Muscle of leg (tissue), 11 donors: ENCODE results near the gene HSPBAP1. TPM values are rescaled to one million over a fixed set of nuclear protein-coding genes. Genes with fewer than 3 reads are reported as not detected.

Source experiments
- DNase-seq: peaks from one replicate; pipeline ENCODE4 v3.0.0; 2013
- H3K27ac ChIP-seq: one replicate; pipeline ENCODE4 v1.5.1; 2013; ENCODE audit warnings: mild to moderate bottlenecking, low read length, control low read depth
- H3K27me3 ChIP-seq: one replicate; pipeline ENCODE4 v1.6.1; 2013; ENCODE audit warnings: low read length; ENCODE audit not compliant: control insufficient read depth, insufficient read depth
- H3K36me3 ChIP-seq: one replicate; pipeline ENCODE4 v1.6.1; 2013; ENCODE audit warnings: low read length; ENCODE audit not compliant: control insufficient read depth, insufficient read depth
- H3K4me1 ChIP-seq: one replicate; pipeline ENCODE4 v1.6.1; 2013; ENCODE audit warnings: low read length; ENCODE audit not compliant: control insufficient read depth, insufficient read depth
- H3K4me3 ChIP-seq: one replicate; pipeline ENCODE4 v1.5.1; 2013; ENCODE audit warnings: low read length, control low read depth
- H3K9me3 ChIP-seq: replicated peaks from 2 replicates; pipeline ENCODE4 v1.6.1; 2013; ENCODE audit warnings: low read depth, low read length; ENCODE audit not compliant: control insufficient read depth
- WGBS: methylation state at CpG from one replicate; pipeline ENCODE4 v1.1.5; 2013; ENCODE audit warnings: missing lambda C conversion rate; ENCODE audit not compliant: insufficient coverage; 5-methylcytosine and 5-hydroxymethylcytosine counted together
- polyA plus RNA-seq, 8 donors: library from polyadenylated mRNA; unstranded; fragments of 120-200 nt; gene quantifications; one replicate each; pipeline versions ENCODE4 v1.2.1 to v1.2.3, GENCODE V29; 2013; ENCODE audit warnings: inconsistent platforms in 1 of 8, low replicate concordance in 1 of 8; ENCODE audit not compliant: insufficient read length in 8 of 8, insufficient read depth in 1 of 8
- total RNA-seq: library from RNA; stranded (reverse); fragments of 120-200 nt; gene quantifications from one replicate; pipeline ENCODE4 v1.2.4, GENCODE V29; 2013

HSPBAP1 gene
- total and polyA plus RNA-seq, 9 donors: 4.5 to 8.2 (median 5.7) TPM

DNA sequence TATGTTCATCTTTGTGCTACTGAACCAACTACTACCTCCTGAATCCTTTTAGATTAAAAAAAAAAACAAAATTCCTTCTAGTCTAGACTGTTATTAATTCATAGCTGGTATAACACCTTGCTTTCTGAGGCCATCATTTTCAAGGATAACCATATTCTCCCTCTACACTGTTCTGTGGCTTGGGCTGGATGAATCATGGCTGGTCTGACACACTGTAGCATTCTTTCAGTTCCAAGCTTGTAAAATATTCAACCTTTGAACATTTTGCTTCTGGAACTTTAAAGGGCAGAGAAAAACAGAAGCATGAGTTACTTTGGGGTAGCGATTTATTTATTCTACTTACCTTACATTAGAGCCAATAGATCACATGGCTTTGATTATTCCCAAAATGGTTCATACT lies 7.6 kb downstream of the HSPBAP1 start:
- H3K9me3 ChIP-seq: no peaks in the 10 kb centered on the region
- no peaks in the 10 kb centered on the region for H3K4me1 ChIP-seq
- DNase-seq: no peak
- H3K27ac ChIP-seq: no peak overlapping the region
- WGBS: no CpG with 5 or more reads among the region's 1 CpG
- H3K36me3 ChIP-seq: no peaks in the 10 kb centered on the region
- no peaks in the 10 kb centered on the region for H3K27me3 ChIP-seq
- no peak overlapping the region for H3K4me3 ChIP-seq

DNA sequence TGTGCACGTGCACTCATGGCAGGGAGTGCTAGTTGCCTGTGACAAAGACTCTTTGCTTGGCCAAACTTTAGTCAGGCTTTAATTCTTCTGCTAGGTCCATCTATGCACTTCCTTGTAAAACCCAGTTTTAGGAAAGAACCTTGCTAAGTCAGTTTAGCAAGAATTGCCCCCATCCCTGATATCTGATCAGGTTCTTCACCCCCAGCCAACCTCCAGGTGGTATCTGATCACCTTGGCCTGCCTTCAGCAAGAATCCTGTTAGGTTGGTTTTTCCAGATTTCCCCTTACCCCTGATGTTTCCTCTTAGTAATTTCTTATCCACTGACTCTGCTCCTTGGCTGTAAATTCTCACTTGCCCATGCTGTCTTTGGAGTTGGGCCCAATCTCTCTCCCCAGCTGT lies 8.4 kb downstream of the HSPBAP1 start:
- H3K9me3 ChIP-seq: no peaks in the 10 kb centered on the region
- H3K27me3 ChIP-seq: no peaks in the 10 kb centered on the region
- H3K4me3 ChIP-seq: no peak overlapping the region
- H3K4me1 ChIP-seq: no peaks in the 10 kb centered on the region
- H3K27ac ChIP-seq: no peak overlapping the region
- WGBS: 60% methylated on average over 1 of the region's 1 CpG
- no peak for DNase-seq
- no peaks in the 10 kb centered on the region for H3K36me3 ChIP-seq

DNA sequence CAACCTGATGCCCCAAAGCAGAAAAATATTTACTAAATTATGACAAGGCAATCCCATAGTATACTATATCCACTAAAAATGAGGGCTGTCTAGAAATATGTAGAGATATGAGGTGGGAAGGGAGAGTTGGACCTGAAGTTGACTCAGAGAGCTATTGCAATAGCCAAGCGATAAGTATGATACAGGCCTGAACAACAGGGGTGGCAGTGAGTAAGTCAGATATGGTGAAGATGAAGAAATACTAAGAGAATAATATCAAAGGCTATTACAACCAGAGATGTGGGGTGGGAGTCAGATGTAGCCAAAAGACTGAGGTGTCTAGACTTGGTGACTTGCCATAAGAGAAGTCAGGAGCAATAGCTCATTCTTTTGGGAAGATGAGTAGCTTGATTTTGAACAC lies 9.2 kb downstream of the HSPBAP1 start:
- H3K36me3 ChIP-seq: no peaks in the 10 kb centered on the region
- 100% methylated on average over 1 of the region's 1 CpG for WGBS
- no peak for DNase-seq
- no peaks in the 10 kb centered on the region for H3K9me3 ChIP-seq
- H3K4me3 ChIP-seq: no peak overlapping the region
- H3K4me1 ChIP-seq: no peaks in the 10 kb centered on the region
- H3K27ac ChIP-seq: no peak overlapping the region
- H3K27me3 ChIP-seq: no peaks in the 10 kb centered on the region

DNA sequence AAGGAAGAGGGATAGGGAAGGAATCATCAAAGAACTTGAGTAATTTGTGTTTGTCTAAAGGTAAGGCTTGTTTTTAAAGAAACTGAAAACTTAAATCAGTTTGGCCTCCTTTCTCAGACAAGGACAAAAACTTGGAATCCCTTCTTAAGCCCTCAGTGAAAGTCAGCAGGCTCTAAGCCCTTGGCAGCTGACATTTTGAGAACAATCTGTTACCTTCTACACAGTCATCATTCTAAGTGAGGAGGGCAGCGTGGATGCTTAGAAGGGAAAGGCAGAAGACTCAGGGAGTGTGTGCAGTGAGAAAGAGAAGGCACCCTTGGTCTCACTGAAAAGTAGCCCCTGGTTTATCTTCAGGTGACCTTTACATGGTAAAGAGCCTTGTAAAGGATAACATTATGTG lies 10.8 kb downstream of the HSPBAP1 start:
- H3K36me3 ChIP-seq: no peaks in the 10 kb centered on the region
- DNase-seq: no peak
- H3K4me1 ChIP-seq: no peaks in the 10 kb centered on the region
- no CpG with 5 or more reads among the region's 1 CpG for WGBS
- no peaks in the 10 kb centered on the region for H3K9me3 ChIP-seq
- H3K27ac ChIP-seq: no peak overlapping the region
- no peaks in the 10 kb centered on the region for H3K27me3 ChIP-seq
- no peak overlapping the region for H3K4me3 ChIP-seq

DNA sequence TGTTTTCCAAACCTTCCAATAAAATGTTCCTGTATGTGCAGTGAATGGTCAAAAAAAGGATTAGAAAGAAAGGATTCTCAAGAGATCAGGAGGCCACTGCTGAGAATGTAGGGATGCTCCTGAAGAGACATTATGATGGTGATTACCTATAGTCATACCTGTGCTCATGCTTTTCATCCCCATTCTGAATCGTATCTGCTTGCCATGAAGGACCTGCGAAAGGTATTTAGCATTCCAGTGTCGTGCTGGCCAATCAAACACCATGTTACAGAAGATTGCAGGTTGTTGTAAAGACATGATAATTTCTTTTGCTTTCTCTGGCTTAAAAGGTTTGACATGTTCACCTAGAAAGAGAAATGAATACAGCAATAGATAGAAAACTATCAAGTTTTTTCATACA lies 16.1 kb downstream of the HSPBAP1 start:
- Histone ChIP-seq H3K9me3 (no peaks in the 10 kb centered on the region), H3K27ac (no peak overlapping the region), H3K4me1 (no peaks in the 10 kb centered on the region), H3K4me3 (no peak overlapping the region), H3K27me3 (no peaks in the 10 kb centered on the region), H3K36me3 (no peaks in the 10 kb centered on the region)
- DNase-seq: no peak
- no CpG with 5 or more reads among the region's 3 CpGs for WGBS

DNA sequence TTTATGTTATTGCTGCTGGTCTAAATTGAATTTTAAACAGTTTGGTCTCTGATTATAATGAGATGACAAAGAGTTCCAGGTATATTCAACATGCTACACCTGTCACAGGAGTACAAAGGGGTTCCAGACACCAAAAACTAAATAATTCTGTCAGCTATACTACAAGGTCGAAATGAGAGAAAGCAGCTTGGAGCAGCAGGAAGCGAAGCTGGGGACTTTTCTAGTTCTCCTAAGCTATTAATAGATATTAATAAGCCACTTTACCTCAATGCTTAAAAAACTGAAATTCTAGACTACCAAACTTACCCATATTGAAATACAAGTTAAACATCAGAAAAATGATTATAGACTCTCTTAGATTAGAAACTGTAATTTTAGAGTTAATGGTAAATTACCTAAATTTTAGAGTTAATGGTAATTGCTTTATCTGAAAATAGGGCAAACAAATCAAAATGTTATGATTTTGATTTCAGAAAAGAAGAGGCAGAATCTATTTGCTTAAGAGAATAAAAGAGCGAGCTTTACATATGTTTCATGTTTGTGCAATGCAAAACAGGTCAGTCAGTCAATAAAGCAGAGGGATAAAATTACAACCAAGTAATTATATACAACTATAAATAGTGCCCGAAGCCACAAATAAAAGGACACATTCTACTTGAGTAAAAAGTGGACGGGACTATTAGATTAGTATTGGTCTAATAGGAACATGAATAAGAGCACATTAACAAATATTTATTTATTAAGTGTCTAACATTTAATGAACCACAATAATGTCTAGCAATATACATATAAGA lies 16.8 kb downstream of the HSPBAP1 start:
- WGBS: no CpG with 5 or more reads among the region's 5 CpGs
- Histone ChIP-seq H3K4me3 (no peak overlapping the region), H3K27me3 (no peaks in the 10 kb centered on the region), H3K9me3 (no peaks in the 10 kb centered on the region), H3K4me1 (no peaks in the 10 kb centered on the region), H3K27ac (no peak overlapping the region), H3K36me3 (no peaks in the 10 kb centered on the region)
- no peak for DNase-seq

DNA sequence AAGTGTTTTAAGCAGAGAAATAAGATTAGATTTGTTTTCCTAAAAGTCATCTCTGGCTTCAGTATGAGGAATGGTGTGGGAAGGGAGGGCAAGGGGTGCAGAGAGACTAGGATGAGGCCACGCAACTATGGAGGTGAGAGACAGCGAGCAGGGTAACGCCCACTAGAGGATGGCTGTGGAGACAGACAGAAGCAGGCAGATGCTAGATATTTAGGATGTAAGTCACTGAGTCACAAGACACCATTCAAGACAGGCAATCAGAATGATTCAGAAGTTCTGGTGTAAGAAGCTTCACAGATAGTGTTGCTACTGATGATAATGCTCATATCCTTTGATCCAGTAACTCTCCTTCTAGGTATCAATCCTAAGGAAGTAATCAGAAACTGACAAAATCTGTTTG lies 19.1 kb downstream of the HSPBAP1 start:
- Histone ChIP-seq H3K36me3 (no peaks in the 10 kb centered on the region), H3K27ac (no peak overlapping the region), H3K9me3 (no peaks in the 10 kb centered on the region), H3K4me1 (no peaks in the 10 kb centered on the region), H3K4me3 (no peak overlapping the region), H3K27me3 (no peaks in the 10 kb centered on the region)
- no peak for DNase-seq
- 100% methylated on average over 2 of the region's 3 CpGs for WGBS

DNA sequence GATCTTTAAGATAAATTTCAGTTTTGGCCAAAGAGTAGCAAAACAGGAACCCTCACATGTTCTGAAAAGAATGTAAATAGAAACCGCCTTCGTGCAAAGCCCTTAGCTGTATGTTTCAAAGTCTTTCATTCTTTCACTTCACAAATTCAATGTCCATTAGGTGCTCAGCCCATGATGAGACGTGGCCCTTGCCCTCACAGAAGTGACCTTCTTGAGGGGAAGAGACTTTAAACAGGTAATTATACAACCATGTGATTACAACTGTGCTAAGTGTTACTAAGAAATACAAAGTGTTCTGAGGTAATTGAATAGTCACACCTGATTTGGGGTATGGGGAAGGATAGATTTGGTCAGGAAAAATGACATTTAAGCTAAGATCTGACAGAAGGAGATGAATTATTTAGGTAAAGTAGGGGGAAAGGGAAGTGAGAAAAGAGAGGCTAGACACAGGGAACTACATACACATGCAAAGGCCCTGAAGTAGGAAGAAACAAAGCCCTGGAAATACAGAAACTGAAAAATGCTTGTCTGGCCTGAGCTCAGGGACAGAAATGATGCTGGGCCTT lies 19.6 kb downstream of the HSPBAP1 start:
- DNase-seq: no peak
- Histone ChIP-seq H3K27ac (no peak overlapping the region), H3K36me3 (no peaks in the 10 kb centered on the region), H3K9me3 (no peaks in the 10 kb centered on the region), H3K4me3 (no peak overlapping the region), H3K4me1 (no peaks in the 10 kb centered on the region), H3K27me3 (no peaks in the 10 kb centered on the region)
- no CpG with 5 or more reads among the region's 3 CpGs for WGBS

DNA sequence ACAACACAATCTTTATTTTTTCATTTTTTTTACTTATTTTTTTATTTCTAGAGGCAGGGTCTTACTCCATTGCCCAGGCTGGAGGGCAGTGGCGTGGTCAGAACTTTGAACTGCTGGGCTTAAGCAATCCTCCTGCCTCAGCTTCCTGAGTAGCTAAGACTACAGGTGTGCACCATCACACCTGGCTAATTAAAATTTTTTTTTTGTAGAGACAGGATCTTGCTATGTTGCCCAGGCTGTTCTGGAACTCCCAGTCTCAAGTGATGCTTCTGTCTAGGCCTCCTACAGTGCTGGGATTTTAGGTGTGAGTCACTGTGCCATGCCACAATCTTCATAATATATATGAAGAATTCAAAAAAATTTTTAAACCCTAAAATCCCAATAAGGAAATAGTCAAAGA lies 20.8 kb downstream of the HSPBAP1 start:
- H3K27me3 ChIP-seq: no peaks in the 10 kb centered on the region
- no peaks in the 10 kb centered on the region for H3K9me3 ChIP-seq
- WGBS: no CpG with 5 or more reads among the region's 1 CpG
- no peak overlapping the region for H3K27ac ChIP-seq
- DNase-seq: no peak
- H3K4me3 ChIP-seq: no peak overlapping the region
- no peaks in the 10 kb centered on the region for H3K4me1 ChIP-seq
- no peaks in the 10 kb centered on the region for H3K36me3 ChIP-seq

DNA sequence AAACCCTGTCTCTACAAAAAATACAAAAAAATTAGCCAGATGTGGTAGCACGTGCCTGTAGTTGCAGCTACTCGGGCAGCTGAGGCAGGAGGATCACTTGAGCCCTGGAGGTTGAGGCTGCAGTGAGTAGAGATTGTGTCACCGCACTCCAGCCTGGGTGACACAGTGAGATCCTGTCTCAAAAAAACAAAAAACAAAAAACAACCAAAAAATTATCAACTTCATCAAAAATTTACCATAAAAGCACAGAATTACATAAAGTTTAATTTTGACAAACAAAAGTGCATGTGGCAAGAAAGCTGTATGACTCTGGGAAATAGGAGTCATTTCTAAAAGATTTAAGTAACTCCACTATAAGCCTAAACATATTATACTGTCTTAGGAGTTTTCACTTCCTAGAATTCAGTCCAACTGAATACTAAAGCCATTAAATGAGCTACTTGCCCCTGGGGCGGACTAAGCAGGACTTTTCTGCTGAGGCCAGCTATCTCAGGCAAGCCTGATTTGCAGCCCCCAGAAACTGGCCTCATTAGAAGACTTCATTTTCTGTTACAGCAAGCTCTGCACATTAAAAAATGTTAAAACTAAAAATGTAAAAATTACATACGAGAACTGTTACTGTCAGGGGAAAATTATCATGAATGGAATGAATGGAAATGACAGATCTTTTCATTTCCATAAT lies 23.0 kb downstream of the HSPBAP1 start:
- H3K4me1 ChIP-seq: no peaks in the 10 kb centered on the region
- no CpG with 5 or more reads among the region's 5 CpGs for WGBS
- no peak overlapping the region for H3K27ac ChIP-seq

More for the DNA sequence above, 23.0 kb downstream of the HSPBAP1 start:
- Histone ChIP-seq H3K9me3 (no peaks in the 10 kb centered on the region), H3K36me3 (no peaks in the 10 kb centered on the region), H3K27me3 (no peaks in the 10 kb centered on the region), H3K4me3 (no peak overlapping the region)
- peak; percentile 31 for DNase-seq
